Measurements from ENCODE around the gene KIAA1755. TPM values are rescaled to one million over a fixed set of nuclear protein-coding genes. Genes with fewer than 3 reads are reported as not detected.

The KIAA1755 gene
- total and polyA plus RNA-seq, 2 donors (not counting 1 experiment from before 2014, with no cell fraction given), result not detected

- CTCF ChIA-PET, result interaction anchor here (0.7 to 6.1 kb wide), 8 partner anchors 12 to 111 kb away, joined by 3 to 74 read pairs (median 6); no protein-coding TSS in a partner anchor
- H3K4me1 Mint-ChIP-seq, result peaks cover 14% of the 10 kb centered on the region
Observed at GRCh38 chr20:38162878-38163875, 97.4 kb downstream of the KIAA1755 start.

More at GRCh38 chr20:38162878-38163875, 97.4 kb downstream of the KIAA1755 start:
- POLR2A ChIA-PET, result no interaction called here
- H3K9me3 Mint-ChIP-seq (ENCODE audit: insufficient read depth), result no peaks in the 10 kb centered on the region
- Histone ChIP-seq H3K36me3 (replicated peaks in 1 of 2; ENCODE audit: control extremely low read depth in 1 of 2, control insufficient read depth in 1 of 2, extremely low read depth in 1 of 2, insufficient read depth in 2 of 2, low read length in 1 of 2) (no peaks in the 10 kb centered on the region), H3K9me3 (ENCODE audit: control extremely low read depth in 1 of 3, control insufficient read depth in 2 of 3, insufficient read depth in 1 of 3, low read length in 2 of 3) (peaks cover 0 to 4% (median 0%) of the 10 kb centered on the region in 3 donors), H3K4me1 (ENCODE audit: control insufficient read depth in 2 of 2, insufficient read depth in 2 of 2, low read length in 2 of 2) (peaks cover 11 to 18% of the 10 kb centered on the region in 2 donors), H3K9ac (ENCODE audit: low read length) (no peak overlapping the region), H3K27me3 (replicated peaks in 1 of 4; ENCODE audit: control extremely low read depth in 1 of 4, control insufficient read depth in 3 of 4, insufficient read depth in 4 of 4, low read length in 3 of 4) (peaks cover 0 to 7% (median 0%) of the 10 kb centered on the region in 4 experiments), H3K4me3 (ENCODE audit: control extremely low read depth in 1 of 5, extremely low read depth in 1 of 5, insufficient read depth in 1 of 5, low read depth in 2 of 5, low read length in 4 of 5) (no peak overlapping the region), H3K27ac (ENCODE audit: low read length in 2 of 2) (no peak overlapping the region), H3K79me2 (ENCODE audit: control insufficient read depth, insufficient read depth, low read length) (no peaks in the 10 kb centered on the region), H2AFZ (ENCODE audit: insufficient read depth, low read depth, low read length, poor library complexity, severe bottlenecking) (no peak overlapping the region), H4K20me1 (ENCODE audit: control insufficient read depth, insufficient read depth, low read length, poor library complexity, severe bottlenecking) (no peaks in the 10 kb centered on the region), H3K4me2 (replicated peaks; ENCODE audit: low read depth, low read length, poor library complexity, severe bottlenecking) (no peak overlapping the region)
- no peak for TF ChIP-seq EZH2 (IDR thresholded peaks at IDR 0.05; ENCODE audit: borderline replicate concordance, insufficient read depth, low read depth, low read length, poor library complexity, severe bottlenecking)
- no peak for TF ChIP-seq CTCF (IDR thresholded peaks at IDR 0.05)
- ATAC-seq (ENCODE audit: low read depth), result no peak
- whole genome bisulfite sequencing (ENCODE audit: insufficient coverage), result 87% methylated on average over 12 of the region's 15 CpGs
- no peak for DNase-seq
- no peak overlapping the region for H3K27ac Mint-ChIP-seq
- intact Hi-C loops (cut with micrococcal nuclease), result no loop called here
- peak overlapping the region; percentile 16 for H3K4me3 Mint-ChIP-seq
- no peaks in the 10 kb centered on the region for H3K27me3 Mint-ChIP-seq
